Measurements from ENCODE around the gene KCTD8. TPM values are rescaled to one million over a fixed set of nuclear protein-coding genes. Genes with fewer than 3 reads are reported as not detected.

The KCTD8 gene
- total RNA-seq, 1 experiment from 2014 or later: not detected

GRCh38 chr4:44438687-44439086 lies 9.9 kb downstream of the KCTD8 start:
- H3K9me2 ChIP-seq (ENCODE audit: insufficient read depth): no peaks in the 10 kb centered on the region
- H2AFZ ChIP-seq: no peak overlapping the region
- no peaks in the 10 kb centered on the region for H3F3A ChIP-seq (ENCODE audit: insufficient read depth, low read depth)
- TF ChIP-seq EZH2 (IDR thresholded peaks at IDR 0.05; ENCODE audit: low read depth): no peak
- TF ChIP-seq, protein P1, sequence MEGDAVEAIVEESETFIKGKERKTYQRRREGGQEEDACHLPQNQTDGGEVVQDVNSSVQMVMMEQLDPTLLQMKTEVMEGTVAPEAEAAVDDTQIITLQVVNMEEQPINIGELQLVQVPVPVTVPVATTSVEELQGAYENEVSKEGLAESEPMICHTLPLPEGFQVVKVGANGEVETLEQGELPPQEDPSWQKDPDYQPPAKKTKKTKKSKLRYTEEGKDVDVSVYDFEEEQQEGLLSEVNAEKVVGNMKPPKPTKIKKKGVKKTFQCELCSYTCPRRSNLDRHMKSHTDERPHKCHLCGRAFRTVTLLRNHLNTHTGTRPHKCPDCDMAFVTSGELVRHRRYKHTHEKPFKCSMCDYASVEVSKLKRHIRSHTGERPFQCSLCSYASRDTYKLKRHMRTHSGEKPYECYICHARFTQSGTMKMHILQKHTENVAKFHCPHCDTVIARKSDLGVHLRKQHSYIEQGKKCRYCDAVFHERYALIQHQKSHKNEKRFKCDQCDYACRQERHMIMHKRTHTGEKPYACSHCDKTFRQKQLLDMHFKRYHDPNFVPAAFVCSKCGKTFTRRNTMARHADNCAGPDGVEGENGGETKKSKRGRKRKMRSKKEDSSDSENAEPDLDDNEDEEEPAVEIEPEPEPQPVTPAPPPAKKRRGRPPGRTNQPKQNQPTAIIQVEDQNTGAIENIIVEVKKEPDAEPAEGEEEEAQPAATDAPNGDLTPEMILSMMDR (conservative IDR thresholded peaks at IDR 0.05): no peak
- no peaks in the 10 kb centered on the region for H3K36me3 ChIP-seq (ENCODE audit: low read depth)
- ChIA-PET POLR2A (ENCODE audit: unreplicated experiment) (no interaction called here), CTCF (no interaction called here)
- H3K4me3 ChIP-seq: no peak overlapping the region
- no peaks in the 10 kb centered on the region for H3K9me3 ChIP-seq (ENCODE audit: insufficient read depth, low read depth)
- no peaks in the 10 kb centered on the region for H3K79me2 ChIP-seq (ENCODE audit: low read depth)
- no peak for DNase-seq
- no peaks in the 10 kb centered on the region for H3K27me3 ChIP-seq (ENCODE audit: insufficient read depth, low read depth)
- no peaks in the 10 kb centered on the region for H4K20me1 ChIP-seq (ENCODE audit: insufficient read depth)
- H3K27ac ChIP-seq: no peak overlapping the region
- H3K4me1 ChIP-seq (replicated peaks; ENCODE audit: insufficient read depth): no peaks in the 10 kb centered on the region
- H3K4me2 ChIP-seq: no peak overlapping the region
- no TSS peak for BruUV-seq (replicated peaks)
- intact Hi-C loops (cut with micrococcal nuclease; ENCODE audit: unreplicated experiment): no loop called here

- intact Hi-C loops (cut with micrococcal nuclease; ENCODE audit: unreplicated experiment): no loop called here
- ChIA-PET CTCF (no interaction called here), POLR2A (ENCODE audit: unreplicated experiment) (no interaction called here)
- no peaks in the 10 kb centered on the region for H3K27me3 ChIP-seq (ENCODE audit: insufficient read depth, low read depth)
- H2AFZ ChIP-seq: no peak overlapping the region
- H3K9me2 ChIP-seq (ENCODE audit: insufficient read depth): no peaks in the 10 kb centered on the region
- H3K4me1 ChIP-seq (replicated peaks; ENCODE audit: insufficient read depth): no peaks in the 10 kb centered on the region
- TF ChIP-seq, protein P1 (conservative IDR thresholded peaks at IDR 0.05): no peak
- H3K27ac ChIP-seq: no peak overlapping the region
- H3K4me2 ChIP-seq: no peak overlapping the region
- DNase-seq: no peak
- H4K20me1 ChIP-seq (ENCODE audit: insufficient read depth): no peaks in the 10 kb centered on the region
- no peaks in the 10 kb centered on the region for H3K36me3 ChIP-seq (ENCODE audit: low read depth)
- H3K79me2 ChIP-seq (ENCODE audit: low read depth): no peaks in the 10 kb centered on the region
- no TSS peak for BruUV-seq (replicated peaks)
- H3F3A ChIP-seq (ENCODE audit: insufficient read depth, low read depth): no peaks in the 10 kb centered on the region
- H3K9me3 ChIP-seq (ENCODE audit: insufficient read depth, low read depth): no peaks in the 10 kb centered on the region
- no peak overlapping the region for H3K4me3 ChIP-seq
These were observed 14.4 kb downstream of the KCTD8 start for GRCh38 chr4:44434247-44434646.

DNA sequence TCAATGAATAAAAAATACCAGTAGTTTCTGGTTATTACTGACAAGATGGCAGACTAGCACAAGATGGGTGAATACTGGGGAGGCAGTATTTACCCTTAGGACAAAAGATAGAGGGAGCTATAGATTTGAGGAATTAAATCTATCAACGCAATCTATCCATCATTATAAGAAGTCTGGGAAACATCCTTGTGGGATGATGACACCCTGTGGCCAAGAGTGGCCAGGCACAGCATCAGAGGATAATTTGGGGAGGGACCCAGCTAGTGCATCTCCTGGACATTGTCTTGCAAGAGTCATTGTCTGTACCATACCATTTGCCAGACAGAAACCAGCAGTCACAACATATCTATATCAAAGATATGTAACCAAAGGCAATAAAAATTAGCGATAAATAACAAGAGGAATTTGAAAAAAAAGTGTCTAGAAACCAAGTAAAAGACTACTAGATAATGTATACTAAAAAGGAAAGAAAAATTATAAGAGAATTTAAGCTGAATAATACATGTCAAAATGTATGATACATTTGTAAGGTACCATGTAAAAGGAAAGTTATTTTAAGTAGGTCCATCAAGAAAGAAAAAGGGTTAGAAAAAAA lies 22.9 kb downstream of the KCTD8 start:
- Histone ChIP-seq H2AFZ (no peak overlapping the region), H4K20me1 (ENCODE audit: insufficient read depth) (no peaks in the 10 kb centered on the region), H3K79me2 (ENCODE audit: low read depth) (no peaks in the 10 kb centered on the region), H3K4me1 (replicated peaks; ENCODE audit: insufficient read depth) (no peaks in the 10 kb centered on the region), H3F3A (ENCODE audit: insufficient read depth, low read depth) (no peaks in the 10 kb centered on the region), H3K27me3 (ENCODE audit: insufficient read depth, low read depth) (no peaks in the 10 kb centered on the region), H3K9me3 (ENCODE audit: insufficient read depth, low read depth) (no peaks in the 10 kb centered on the region), H3K36me3 (ENCODE audit: low read depth) (no peaks in the 10 kb centered on the region), H3K9me2 (ENCODE audit: insufficient read depth) (no peaks in the 10 kb centered on the region), H3K4me3 (no peak overlapping the region), H3K4me2 (no peak overlapping the region), H3K27ac (no peak overlapping the region)
- BruUV-seq (replicated peaks): no TSS peak
- ChIA-PET CTCF (no interaction called here), POLR2A (ENCODE audit: unreplicated experiment) (no interaction called here)
- no peak for DNase-seq
- intact Hi-C loops (cut with micrococcal nuclease; ENCODE audit: unreplicated experiment): no loop called here
- TF ChIP-seq, protein P1 (conservative IDR thresholded peaks at IDR 0.05): peak; percentile 43
- TF ChIP-seq EZH2 (IDR thresholded peaks at IDR 0.05; ENCODE audit: low read depth): no peak
